Cerebellar nuclear complex (tissue), 1 donor: ENCODE data around the gene PPM1L.
"Not testable (repeated sequence)": the region's sequence is repeated elsewhere in the genome, so short reads cannot be mapped to it uniquely, and the experiment has no call there.

ENCODE experiments used
- DNase-seq, 2 experiments: peaks; one replicate each; lab custom pipeline; 2025; lab: John Stamatoyannopoulos, UW

The PPM1L gene

GRCh38 chr3:160935413-160936095 lies 179.5 kb downstream of the PPM1L start:
- no peak for DNase-seq

- DNase-seq: no peak
Observed at GRCh38 chr3:160941885-160942494, 186.0 kb downstream of the PPM1L start.

GRCh38 chr3:160943996-160944395 lies 188.0 kb downstream of the PPM1L start:
- DNase-seq: no peak

GRCh38 chr3:160945336-160945735 lies 189.3 kb downstream of the PPM1L start:
- no peak for DNase-seq

GRCh38 chr3:160948273-160948672 lies 192.2 kb downstream of the PPM1L start:
- DNase-seq: no peak

- no peak for DNase-seq
Observed at GRCh38 chr3:160949460-160949859, 193.4 kb downstream of the PPM1L start.

GRCh38 chr3:160950542-160950941 lies 194.5 kb downstream of the PPM1L start:
- no peak for DNase-seq

- no peak for DNase-seq
Observed at GRCh38 chr3:160950954-160951353, 194.9 kb downstream of the PPM1L start.

GRCh38 chr3:160951642-160952487 lies 195.8 kb downstream of the PPM1L start:
- DNase-seq: no peak

- DNase-seq: no peak
Observed at GRCh38 chr3:160953686-160954085, 197.7 kb downstream of the PPM1L start.

GRCh38 chr3:160956785-160957184 lies 200.8 kb downstream of the PPM1L start:
- DNase-seq: no peak

- no peak for DNase-seq
Observed at GRCh38 chr3:160960568-160960967, 204.5 kb downstream of the PPM1L start.

GRCh38 chr3:160963949-160964348 lies 207.9 kb downstream of the PPM1L start:
- no peak for DNase-seq

- DNase-seq: no peak
Observed at GRCh38 chr3:160968761-160969160, 212.7 kb downstream of the PPM1L start.

GRCh38 chr3:160973067-160973809 lies 217.2 kb downstream of the PPM1L start:
- DNase-seq: no peak

- DNase-seq: no peak
Observed at GRCh38 chr3:160977773-160978172, 221.7 kb downstream of the PPM1L start.

GRCh38 chr3:160980740-160981139 lies 224.7 kb downstream of the PPM1L start:
- DNase-seq: no peak

GRCh38 chr3:160981217-160981938 lies 225.3 kb downstream of the PPM1L start:
- no peak for DNase-seq

GRCh38 chr3:160982491-160982890 lies 226.5 kb downstream of the PPM1L start:
- DNase-seq: no peak

GRCh38 chr3:160983900-160984299 lies 227.9 kb downstream of the PPM1L start:
- not testable (repeated sequence) for DNase-seq

- peak; percentile 39 to 41 for DNase-seq
Observed at GRCh38 chr3:160986069-160986468, 230.0 kb downstream of the PPM1L start.
